ENCODE results near the gene ALOXE3. TPM values are rescaled to one million over a fixed set of nuclear protein-coding genes. Genes with fewer than 3 reads are reported as not detected.

The ALOXE3 gene
- total and polyA plus RNA-seq, 12 donors, result 0.09 TPM; not detected in 11

- no peak for TF ChIP-seq CTCF (IDR thresholded peaks at IDR 0.05)
- peaks cover 0 to 34% (median 17%) of the 10 kb centered on the region in 9 donors for H3K36me3 ChIP-seq
- DNase-seq, result no peak
- 45 to 46% methylated on average over 19 of the region's 19 CpGs for WGBS, 2 donors
- no peaks in the 10 kb centered on the region for H3K9me3 ChIP-seq
- H3K4me3 ChIP-seq, result peak overlapping the region; percentile 80 to 100 (median 99)
- peak overlapping the region; percentile 97 to 100 (median 100) for H3K27ac ChIP-seq
- no peaks in the 10 kb centered on the region for H3K27me3 ChIP-seq
- intact Hi-C loops (cut with DNase I), result loop anchor here in 4 of 10 donors (2.0 to 5.0 kb wide), 3 partner anchors 25 to 39 kb away; partner anchors contain the start of gene HES7 (in 2 of the 4)
- peaks cover 30 to 76% (median 64%) of the 10 kb centered on the region in 9 donors for H3K4me1 ChIP-seq
- ATAC-seq, result peak in 1 of 8 donors; percentile 0
These were observed 43.2 kb upstream of the ALOXE3 start for GRCh38 chr17:8161289-8162232.

GRCh38 chr17:8160741-8161221, 42.5 kb upstream of the ALOXE3 start:
- Histone ChIP-seq H3K4me1 (peaks cover 30 to 77% (median 64%) of the 10 kb centered on the region in 9 donors), H3K36me3 (peaks cover 0 to 34% (median 17%) of the 10 kb centered on the region in 9 donors), H3K9me3 (no peaks in the 10 kb centered on the region), H3K4me3 (peak overlapping the region in 3 of 10 donors; percentile 80 to 100 (median 99)), H3K27ac (peak overlapping the region in 9 of 10 donors; percentile 97 to 100 (median 100)), H3K27me3 (no peaks in the 10 kb centered on the region)
- TF ChIP-seq CTCF (IDR thresholded peaks at IDR 0.05), result no peak
- ATAC-seq (no peak), DNase-seq (no peak)
- 39 to 42% methylated on average over 5 of the region's 5 CpGs for WGBS, 2 donors
- intact Hi-C loops (cut with DNase I), result loop anchor here in 4 of 10 donors (2.0 to 5.0 kb wide), 3 partner anchors 24 to 38 kb away; partner anchors contain the start of gene HES7 (in 2 of the 4)

GRCh38 chr17:8160224-8160577, 41.9 kb upstream of the ALOXE3 start:
- no peaks in the 10 kb centered on the region for H3K9me3 ChIP-seq
- H3K36me3 ChIP-seq, result peaks cover 0 to 34% (median 17%) of the 10 kb centered on the region in 9 donors
- WGBS, 2 donors, result 58 to 62% methylated on average over 3 of the region's 4 CpGs
- DNase-seq, result no peak
- intact Hi-C loops (cut with DNase I), result loop anchor here in 4 of 10 donors (2.0 to 5.0 kb wide), 3 partner anchors 23 to 38 kb away; partner anchors contain the start of gene HES7 (in 2 of the 4)
- TF ChIP-seq CTCF (IDR thresholded peaks at IDR 0.05), result no peak
- H3K4me1 ChIP-seq, result peaks cover 30 to 83% (median 61%) of the 10 kb centered on the region in 9 donors
- no peak for ATAC-seq
- H3K27ac ChIP-seq, result peak overlapping the region in 6 of 10 donors; percentile 26 to 100 (median 100)
- no peaks in the 10 kb centered on the region for H3K27me3 ChIP-seq
- no peak overlapping the region for H3K4me3 ChIP-seq
